ENCODE measurements around the gene ARHGEF7.

The ARHGEF7 gene

GRCh38 chr13:111228262-111229144 is 113.4 kb downstream of the ARHGEF7 start:
- DNase-seq, result no peak

DNA sequence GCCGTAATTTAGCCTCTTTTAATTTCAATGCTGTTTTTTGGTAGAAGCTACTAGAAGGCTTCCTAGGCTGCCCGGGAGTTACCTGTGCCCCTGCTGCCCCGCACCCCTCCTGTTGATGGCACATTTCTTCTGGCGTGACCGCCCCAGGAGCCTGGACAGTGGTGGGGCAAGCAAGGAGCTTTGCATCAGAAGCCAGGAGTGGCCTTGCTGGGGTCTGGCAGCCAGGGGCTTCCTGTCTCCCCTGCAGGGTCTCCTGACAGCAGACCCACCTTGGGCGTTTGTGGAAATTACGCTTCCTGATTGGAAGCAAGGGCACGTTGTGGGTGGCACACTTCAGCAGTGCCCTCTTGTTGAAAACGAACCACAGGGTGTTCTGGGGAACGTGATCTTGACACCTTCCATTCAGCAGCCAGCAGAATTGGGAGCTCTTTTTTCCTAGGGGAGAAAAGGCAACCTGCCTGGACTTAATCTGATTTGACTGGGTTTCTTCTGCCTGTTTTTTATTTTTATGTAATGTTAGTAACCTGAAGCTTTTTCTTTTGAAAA is 115.3 kb downstream of the ARHGEF7 start:
- no peak for DNase-seq

- no peak for DNase-seq
Observed at GRCh38 chr13:111232191-111232590, 117.1 kb downstream of the ARHGEF7 start.

GRCh38 chr13:111233080-111233479 is 118.0 kb downstream of the ARHGEF7 start:
- DNase-seq, result no peak

DNA sequence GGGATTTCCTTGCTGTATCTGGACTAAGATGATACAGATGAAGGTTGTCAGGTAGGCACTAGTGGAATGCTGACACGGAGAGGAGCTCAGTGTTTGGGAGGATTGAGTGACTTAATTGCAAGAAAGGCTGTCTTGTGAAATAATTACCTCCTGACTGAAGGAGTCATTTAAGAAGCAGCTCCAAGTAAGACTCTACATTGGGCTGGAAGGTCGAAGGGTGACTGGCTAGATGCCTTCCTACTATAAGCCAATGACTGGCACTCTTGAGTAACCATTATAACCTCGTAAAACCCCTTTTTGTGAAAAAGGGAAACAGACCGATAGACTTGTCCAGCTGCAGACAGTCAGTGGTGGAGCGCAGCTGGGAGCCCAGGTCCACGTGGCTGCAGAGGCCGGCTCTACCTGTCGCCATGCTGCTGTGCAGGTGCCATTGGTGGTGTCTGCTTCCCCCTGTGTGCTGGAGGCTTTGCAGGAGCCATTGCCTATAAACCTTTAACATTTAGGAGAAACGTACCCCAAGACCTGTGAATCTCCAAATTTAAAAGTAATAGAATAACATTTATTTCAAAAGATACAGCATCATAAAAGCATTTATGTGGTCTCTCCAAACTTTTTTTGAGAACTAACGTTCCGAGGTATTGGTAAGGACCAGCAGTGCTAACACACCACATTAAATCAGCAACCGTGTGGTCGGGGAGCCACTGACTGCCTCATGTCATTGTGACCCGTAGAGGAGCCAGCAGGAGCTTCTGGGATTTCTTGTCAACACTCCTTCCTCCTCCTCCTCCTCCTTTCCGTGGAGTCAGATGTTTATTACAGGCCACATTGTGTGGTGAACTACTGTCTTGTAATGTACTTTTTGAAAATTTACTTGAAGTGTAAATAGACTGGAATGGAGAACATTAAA is 124.9 kb downstream of the ARHGEF7 start:
- no peak for DNase-seq

GRCh38 chr13:111241006-111241755 is 126.1 kb downstream of the ARHGEF7 start:
- DNase-seq, result no peak

GRCh38 chr13:111241862-111242261 is 126.8 kb downstream of the ARHGEF7 start:
- DNase-seq, result no peak

GRCh38 chr13:111242585-111242984 is 127.5 kb downstream of the ARHGEF7 start:
- no peak for DNase-seq

DNA sequence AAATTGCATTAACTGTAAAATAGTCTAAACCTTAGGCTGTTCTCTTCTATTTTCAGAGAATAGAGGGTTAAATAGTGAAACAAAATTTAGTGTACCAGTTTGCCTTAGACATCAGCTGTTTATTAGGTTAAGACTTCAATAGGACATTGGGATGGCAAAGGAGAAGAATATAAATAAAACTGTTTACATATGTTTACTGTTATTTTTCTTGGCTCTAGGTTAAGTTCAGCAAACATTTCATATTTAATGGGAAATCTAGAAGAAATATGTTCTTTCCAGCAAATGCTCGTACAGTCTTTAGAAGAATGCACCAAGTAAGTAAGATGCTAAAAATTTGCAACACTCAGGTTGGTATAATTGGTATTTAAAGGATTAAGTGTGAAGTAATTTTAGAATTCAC is 128.9 kb downstream of the ARHGEF7 start:
- DNase-seq, result no peak

DNA sequence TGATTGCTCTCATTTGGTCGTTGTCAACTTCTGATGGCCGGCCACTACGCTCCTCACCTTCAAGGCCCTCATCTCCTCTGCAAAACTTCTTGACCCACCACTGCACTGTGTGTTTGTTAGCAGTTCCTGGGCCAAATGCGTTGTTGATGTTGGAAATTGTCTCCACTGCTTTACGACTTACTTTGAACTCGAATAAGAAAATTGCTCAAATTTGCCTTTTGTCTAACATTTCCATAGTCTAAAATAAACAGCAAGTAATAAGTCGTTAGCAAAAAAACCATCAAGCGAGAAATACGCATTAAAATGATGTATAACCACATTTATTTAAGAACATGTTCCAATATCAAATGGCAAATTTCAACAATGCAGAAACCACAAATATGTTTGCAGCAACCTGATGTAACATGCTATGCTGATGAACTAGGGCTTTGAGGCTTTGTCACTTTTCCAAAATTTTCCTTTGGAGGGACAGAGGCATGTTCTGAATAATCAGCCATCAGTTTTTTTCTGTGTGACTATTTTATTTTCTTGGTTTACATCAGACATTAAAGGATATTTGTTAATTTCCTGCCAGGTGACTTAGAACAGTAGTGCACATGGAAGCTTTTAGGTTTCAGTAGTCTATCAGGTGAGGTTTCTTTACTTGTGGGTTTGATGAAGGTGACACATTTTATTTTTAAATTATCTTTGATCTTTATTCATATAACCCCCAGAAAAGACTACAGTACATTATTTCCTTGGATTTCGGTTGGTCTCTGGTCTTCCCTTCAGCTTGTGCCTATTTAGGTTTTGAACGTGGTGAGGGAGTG is 130.7 kb downstream of the ARHGEF7 start:
- DNase-seq, result no peak

DNA sequence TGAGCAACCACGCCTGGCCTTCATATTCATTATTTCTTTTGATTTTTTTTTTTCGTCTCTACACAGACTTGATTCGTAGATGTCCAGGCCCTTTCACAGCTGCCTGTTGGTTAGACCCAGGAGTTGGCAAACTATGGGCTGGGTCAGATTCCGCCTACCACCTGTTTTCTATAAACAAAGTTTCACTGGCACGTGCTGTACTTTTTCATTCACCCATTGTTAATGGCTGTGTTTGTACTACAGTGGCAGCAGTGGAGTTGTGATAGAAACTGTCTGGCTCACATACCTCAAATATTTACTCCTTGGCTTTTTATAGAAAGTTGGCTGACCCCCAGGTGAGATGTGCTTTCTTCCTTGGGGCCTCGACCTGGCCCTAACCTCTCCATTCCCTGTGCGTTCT is 132.4 kb downstream of the ARHGEF7 start:
- DNase-seq, result no peak

GRCh38 chr13:111248822-111249221 is 133.7 kb downstream of the ARHGEF7 start:
- DNase-seq, result no peak

GRCh38 chr13:111249637-111250360 is 134.7 kb downstream of the ARHGEF7 start:
- DNase-seq, result no peak

GRCh38 chr13:111251646-111252445 is 136.7 kb downstream of the ARHGEF7 start:
- DNase-seq, result no peak

GRCh38 chr13:111252446-111253364 is 137.6 kb downstream of the ARHGEF7 start:
- no peak for DNase-seq

DNA sequence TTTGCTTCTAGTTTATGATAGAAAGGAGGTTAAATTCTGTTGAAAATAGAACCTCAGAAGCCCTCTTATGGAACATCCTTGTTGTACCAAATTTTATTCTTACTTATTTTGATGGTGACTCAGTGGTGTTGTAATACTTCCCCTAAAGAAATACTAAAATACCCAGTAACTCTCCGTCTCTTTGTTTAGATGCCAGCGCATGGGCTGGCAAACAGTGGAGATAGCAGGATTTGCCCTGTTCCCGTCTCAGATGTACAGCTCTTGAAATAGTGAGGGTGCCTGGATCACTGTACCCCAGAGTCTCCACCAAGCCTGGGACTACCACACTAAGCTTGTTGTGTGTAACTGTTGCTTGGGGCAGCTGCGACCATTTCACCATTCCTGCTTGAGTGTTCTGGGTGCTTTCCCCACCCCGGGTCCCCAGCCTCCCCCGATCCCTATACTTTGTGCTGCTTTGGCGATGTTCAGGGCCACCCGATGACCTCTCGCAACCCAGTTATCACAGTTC is 138.3 kb downstream of the ARHGEF7 start:
- no peak for DNase-seq

- no peak for DNase-seq
Observed at GRCh38 chr13:111255228-111255790, 140.2 kb downstream of the ARHGEF7 start.

DNA sequence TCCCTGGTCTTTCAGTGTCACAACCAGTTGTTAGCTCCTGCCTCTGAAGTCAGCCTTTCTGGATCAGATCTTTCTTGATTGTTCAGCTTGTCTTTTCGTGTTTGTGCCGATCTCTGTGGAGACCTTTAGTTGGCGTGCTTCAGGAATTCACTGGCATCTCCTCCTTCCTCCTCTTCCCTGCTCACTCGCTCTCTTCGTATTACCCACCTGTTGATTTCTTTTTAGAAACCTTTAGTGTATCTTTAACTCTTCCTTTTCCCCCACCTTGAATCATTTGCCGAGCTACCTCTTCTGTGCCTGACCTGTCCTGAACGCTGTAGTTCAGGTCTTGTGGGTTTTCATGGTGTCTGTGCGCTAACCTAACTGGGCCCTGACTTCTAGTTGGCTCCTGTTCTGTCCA is 141.3 kb downstream of the ARHGEF7 start:
- DNase-seq, result no peak

DNA sequence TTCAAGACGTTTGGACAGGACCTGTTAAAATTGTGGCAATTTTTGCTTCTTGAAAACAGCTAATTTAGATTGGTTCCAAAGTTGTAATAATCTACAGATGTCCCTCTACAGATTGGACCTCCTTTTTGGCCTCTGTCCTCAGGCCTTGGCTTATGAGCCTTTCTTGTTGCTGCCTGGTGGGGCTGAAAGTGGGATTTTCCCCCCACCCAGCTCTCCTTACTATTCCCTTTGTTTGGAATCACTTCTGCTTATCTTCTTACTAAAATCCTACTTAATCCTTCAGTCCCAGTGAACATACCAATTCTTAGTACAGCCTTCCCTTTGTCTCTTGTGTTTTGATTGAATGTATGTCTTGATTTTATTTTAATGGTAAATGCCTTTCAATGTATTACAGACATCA is 141.8 kb downstream of the ARHGEF7 start:
- DNase-seq, result no peak

Measured in stimulated activated CD4-positive, alpha-beta T cell treated with anti-CD3 and anti-CD28 coated beads, Interleukin-2, amount 100 ng/mL, for 24 hours (primary cell).